CD4-positive, alpha-beta T cell (primary cell): ENCODE data around the gene HID1. TPM values are rescaled to one million over a fixed set of nuclear protein-coding genes. Genes with fewer than 3 reads are reported as not detected.

Source experiments
- ATAC-seq: fragments of 200-7000 bp; cut with Tn5 transposase; one replicate; pipeline ENCODE4 v1.10.0; 2022; ENCODE audit warnings: mild to moderate bottlenecking; ENCODE audit not compliant: poor library complexity
- CTCF ChIA-PET: fragments of 350-600 bp; sonication (Branson Sonifier 250); formaldehyde crosslinking; loops from one replicate; lab custom pipeline; 2021; ENCODE audit warnings: antibody characterized with exemption, inconsistent platforms; lab: Charles Lee
- POLR2A ChIA-PET: fragments of 350-600 bp; sonication (Branson Sonifier 250); formaldehyde crosslinking; loops from one replicate; lab custom pipeline; 2021; ENCODE audit warnings: antibody characterized with exemption, inconsistent platforms; lab: Charles Lee
- DNase-seq, 14 experiments: peaks; one replicate each; pipeline ENCODE4 v3.0.0-alpha.2; 2013 to 2020; ENCODE audit warnings: mixed read lengths in 2 of 14
- H3K27ac ChIP-seq, 2 donors: one replicate each; pipeline versions ENCODE4 v1.5.1 to v1.7.0; 2013; ENCODE audit warnings: low read length in 2 of 2, low read depth in 1 of 2, mild to moderate bottlenecking in 1 of 2
- H3K27me3 ChIP-seq, 2 experiments: 1 replicate in 1 of 2; 2 replicates in 1 of 2; pipeline versions ENCODE4 v1.6.1 to v1.7.0; 2013; ENCODE audit warnings: low read length in 2 of 2, control low read depth in 1 of 2, mild to moderate bottlenecking in 1 of 2, moderate library complexity in 1 of 2; ENCODE audit not compliant: insufficient read depth in 2 of 2, control insufficient read depth in 1 of 2
- H3K36me3 ChIP-seq: one replicate; pipeline ENCODE4 v1.6.1; 2013; ENCODE audit warnings: low read length, control low read depth; ENCODE audit not compliant: insufficient read depth
- H3K4me1 ChIP-seq: one replicate; pipeline ENCODE4 v1.6.1; 2013; ENCODE audit warnings: low read length, control low read depth; ENCODE audit not compliant: insufficient read depth
- H3K4me3 ChIP-seq: one replicate; pipeline ENCODE4 v1.5.1; 2013; ENCODE audit warnings: mild to moderate bottlenecking, low read length, moderate library complexity
- H3K9me3 ChIP-seq, 2 experiments: 1 replicate in 1 of 2; 2 replicates in 1 of 2; pipeline versions ENCODE4 v1.6.1 to v1.7.0; 2013; ENCODE audit warnings: low read length in 2 of 2, mild to moderate bottlenecking in 2 of 2, control low read depth in 1 of 2, moderate library complexity in 1 of 2; ENCODE audit not compliant: control insufficient read depth in 1 of 2, insufficient read depth in 1 of 2
- H3K27ac Mint-ChIP-seq: one replicate; pipeline ENCODE4 v1.8.0; 2020; ENCODE audit warnings: mixed read lengths
- H3K27me3 Mint-ChIP-seq: one replicate; pipeline ENCODE4 v1.8.0; 2021; ENCODE audit warnings: mixed read lengths
- H3K36me3 Mint-ChIP-seq: one replicate; pipeline ENCODE4 v1.8.0; 2021; ENCODE audit warnings: low read depth, mixed read lengths
- H3K4me1 Mint-ChIP-seq: one replicate; pipeline ENCODE4 v1.8.0; 2021; ENCODE audit warnings: low read depth, mixed read lengths
- H3K4me3 Mint-ChIP-seq: one replicate; pipeline ENCODE4 v1.8.0; 2020; ENCODE audit warnings: mild to moderate bottlenecking, mixed read lengths
- H3K9me3 Mint-ChIP-seq: one replicate; pipeline ENCODE4 v1.8.0; 2020; ENCODE audit warnings: mixed read lengths
- intact Hi-C, 2 experiments: fragments of 100-400 bp; cut with DNase I in 1 of 2; cut with micrococcal nuclease in 1 of 2; formaldehyde crosslinking; loops; one replicate each; pipeline versions ENCODE4 v1.15.1 to v1.9.0; 2023 to 2025; cut with DNase I, micrococcal nuclease
- total RNA-seq, 174 experiments: library from RNA in 2 of 174; stranded (reverse) in 2 of 174; gene quantifications; one replicate each; pipeline ENCODE4 v1.2.3 and lab custom pipeline; 2021 to 2026
- TF ChIP-seq, protein P1 (sequence below): fragments of 200-600 bp; IDR thresholded peaks from one replicate; pipeline ENCODE4 v1.8.0; 2022; ENCODE audit warnings: antibody characterized with exemption, mild to moderate bottlenecking

HID1 gene
- total RNA-seq, 2 experiments from 2014 or later: 31.8 to 31.9 TPM

DNA sequence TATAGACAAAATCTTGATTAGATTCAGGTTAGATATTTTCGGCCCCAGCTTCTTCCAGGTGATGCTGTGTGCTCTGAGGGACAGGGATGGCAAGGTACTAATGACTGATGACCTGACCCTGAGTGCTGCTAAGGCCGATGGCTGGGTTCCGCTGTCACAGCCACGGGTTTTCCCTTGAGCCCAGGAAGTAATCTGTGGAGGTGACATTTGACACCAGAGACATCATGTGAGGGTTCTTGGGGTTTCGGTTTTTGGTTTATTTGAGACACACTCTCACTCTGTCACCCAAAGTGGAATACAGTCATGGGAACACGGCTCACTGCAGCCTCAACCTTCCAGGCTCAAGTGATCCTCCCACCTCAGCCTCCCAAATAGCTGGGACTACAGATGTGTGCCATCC lies 27.0 kb downstream of the HID1 start:
- TF ChIP-seq, protein P1, sequence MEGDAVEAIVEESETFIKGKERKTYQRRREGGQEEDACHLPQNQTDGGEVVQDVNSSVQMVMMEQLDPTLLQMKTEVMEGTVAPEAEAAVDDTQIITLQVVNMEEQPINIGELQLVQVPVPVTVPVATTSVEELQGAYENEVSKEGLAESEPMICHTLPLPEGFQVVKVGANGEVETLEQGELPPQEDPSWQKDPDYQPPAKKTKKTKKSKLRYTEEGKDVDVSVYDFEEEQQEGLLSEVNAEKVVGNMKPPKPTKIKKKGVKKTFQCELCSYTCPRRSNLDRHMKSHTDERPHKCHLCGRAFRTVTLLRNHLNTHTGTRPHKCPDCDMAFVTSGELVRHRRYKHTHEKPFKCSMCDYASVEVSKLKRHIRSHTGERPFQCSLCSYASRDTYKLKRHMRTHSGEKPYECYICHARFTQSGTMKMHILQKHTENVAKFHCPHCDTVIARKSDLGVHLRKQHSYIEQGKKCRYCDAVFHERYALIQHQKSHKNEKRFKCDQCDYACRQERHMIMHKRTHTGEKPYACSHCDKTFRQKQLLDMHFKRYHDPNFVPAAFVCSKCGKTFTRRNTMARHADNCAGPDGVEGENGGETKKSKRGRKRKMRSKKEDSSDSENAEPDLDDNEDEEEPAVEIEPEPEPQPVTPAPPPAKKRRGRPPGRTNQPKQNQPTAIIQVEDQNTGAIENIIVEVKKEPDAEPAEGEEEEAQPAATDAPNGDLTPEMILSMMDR: no peak
- Histone ChIP-seq H3K36me3 (no peaks in the 10 kb centered on the region), H3K4me1 (no peaks in the 10 kb centered on the region), H3K4me3 (no peak overlapping the region), H3K27me3 (peaks cover 0 to 2% of the 10 kb centered on the region in 2 experiments), H3K9me3 (no peaks in the 10 kb centered on the region), H3K27ac (no peak overlapping the region)
- Mint-ChIP-seq H3K4me1 (no peaks in the 10 kb centered on the region), H3K4me3 (no peak overlapping the region), H3K9me3 (no peaks in the 10 kb centered on the region), H3K27ac (no peak overlapping the region), H3K36me3 (no peaks in the 10 kb centered on the region), H3K27me3 (peaks cover 30% of the 10 kb centered on the region)
- no peak for ATAC-seq
- no peak for DNase-seq
- CTCF ChIA-PET: no interaction called here
- intact Hi-C loops: no loop called here
- POLR2A ChIA-PET: no interaction called here

DNA sequence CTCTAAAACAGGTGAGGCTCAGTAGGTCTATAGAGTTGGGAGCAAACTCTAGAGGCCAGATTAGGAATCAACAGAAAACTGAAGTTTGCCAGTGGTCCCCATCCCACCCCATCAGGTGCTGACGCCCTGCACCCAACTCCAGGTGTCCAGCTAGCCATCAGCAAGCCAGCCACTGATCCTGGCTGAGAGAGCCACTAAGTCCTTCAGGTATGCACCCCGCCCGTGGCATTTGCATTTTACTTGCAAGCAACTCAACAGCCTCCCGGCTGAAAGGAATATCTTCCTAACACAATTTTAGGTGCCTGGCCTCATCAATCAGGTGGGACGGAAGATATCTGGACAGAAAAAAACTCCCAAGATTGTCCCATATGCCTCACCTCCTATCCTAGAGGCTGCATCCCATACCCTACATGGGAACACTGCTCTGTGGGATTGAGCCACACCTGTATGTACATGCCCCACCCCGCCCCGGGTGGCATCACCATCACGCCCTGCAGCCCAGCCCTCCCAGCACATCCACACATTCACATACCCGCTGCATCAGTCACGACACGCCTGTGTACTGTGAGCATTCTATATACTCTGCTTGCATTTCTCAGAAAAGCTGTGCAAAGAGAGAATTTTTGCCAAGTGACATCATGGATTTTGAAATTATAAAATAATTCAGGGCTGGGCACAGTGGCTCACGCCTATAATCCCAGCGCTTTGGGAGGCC lies 28.6 kb downstream of the HID1 start:
- Mint-ChIP-seq H3K9me3 (no peaks in the 10 kb centered on the region), H3K27ac (no peak overlapping the region), H3K4me3 (no peak overlapping the region), H3K27me3 (peaks cover 41% of the 10 kb centered on the region), H3K4me1 (no peaks in the 10 kb centered on the region), H3K36me3 (no peaks in the 10 kb centered on the region)
- Histone ChIP-seq H3K9me3 (no peaks in the 10 kb centered on the region), H3K36me3 (no peaks in the 10 kb centered on the region), H3K27me3 (peaks cover 0 to 2% of the 10 kb centered on the region in 2 experiments), H3K27ac (no peak overlapping the region), H3K4me1 (no peaks in the 10 kb centered on the region), H3K4me3 (no peak overlapping the region)
- TF ChIP-seq, protein P1: no peak
- ChIA-PET CTCF (interaction anchor here (1.3 kb wide), 1 partner anchor 12 kb away, joined by 4 read pairs; no protein-coding TSS in a partner anchor), POLR2A (no interaction called here)
- ATAC-seq (no peak), DNase-seq (no peak)
- intact Hi-C loops: no loop called here

DNA sequence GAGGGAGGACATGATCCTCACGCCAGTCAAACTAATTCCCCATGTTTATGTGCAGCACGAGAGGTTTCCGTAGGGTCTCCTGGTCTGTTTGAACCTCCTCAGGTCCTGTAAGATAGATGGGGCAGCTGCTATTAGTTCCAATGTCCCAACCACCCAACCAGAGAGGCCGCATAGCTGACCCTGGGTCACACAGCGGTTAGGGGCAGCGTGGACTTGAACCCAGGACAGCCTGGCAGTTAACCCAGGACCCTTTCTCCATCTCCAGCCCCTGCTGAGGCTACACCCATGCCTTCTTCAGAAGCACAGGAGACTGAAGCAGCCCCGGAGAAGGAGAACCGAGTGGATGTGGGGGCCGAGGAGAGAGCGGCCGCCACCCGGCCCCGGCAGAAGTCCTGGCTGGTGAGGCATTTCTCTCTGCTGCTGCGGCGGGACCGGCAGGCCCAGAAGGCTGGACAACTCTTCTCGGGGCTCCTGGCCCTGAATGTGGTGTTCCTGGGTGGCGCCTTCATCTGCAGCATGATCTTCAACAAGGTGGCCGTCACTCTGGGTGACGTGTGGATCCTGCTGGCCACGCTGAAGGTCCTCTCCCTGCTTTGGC lies 31.3 kb downstream of the HID1 start:
- Mint-ChIP-seq H3K9me3 (no peaks in the 10 kb centered on the region), H3K36me3 (no peaks in the 10 kb centered on the region), H3K27ac (no peak overlapping the region), H3K4me1 (no peaks in the 10 kb centered on the region), H3K27me3 (peaks cover 60% of the 10 kb centered on the region), H3K4me3 (no peak overlapping the region)
- intact Hi-C loops: no loop called here
- CTCF ChIA-PET: no interaction called here
- Histone ChIP-seq H3K27ac (no peak overlapping the region), H3K36me3 (no peaks in the 10 kb centered on the region), H3K4me1 (peaks cover under 1% of the 10 kb centered on the region), H3K4me3 (no peak overlapping the region), H3K27me3 (peaks cover 23 to 24% of the 10 kb centered on the region in 2 experiments), H3K9me3 (peaks cover 0 to 4% of the 10 kb centered on the region in 2 experiments)
- ATAC-seq (no peak), DNase-seq (no peak)
- TF ChIP-seq, protein P1: no peak
- POLR2A ChIA-PET: no interaction called here
